Nephron (organoid): ENCODE results near the gene GKN2.

ENCODE experiments used
- H3K27ac Mint-ChIP-seq, 3 experiments: 2 replicates each; pipeline ENCODE4 v1.8.0; 2020; ENCODE audit warnings: mixed read lengths in 3 of 3, mild to moderate bottlenecking in 2 of 3, moderate library complexity in 1 of 3
- H3K27me3 Mint-ChIP-seq: 2 replicates; pipeline ENCODE4 v1.8.0; 2021; ENCODE audit warnings: low read depth, mild to moderate bottlenecking, moderate library complexity, mixed read lengths
- H3K36me3 Mint-ChIP-seq: 2 replicates; pipeline ENCODE4 v1.8.0; 2020; ENCODE audit warnings: low read depth, mixed read lengths
- H3K4me1 Mint-ChIP-seq: 2 replicates; pipeline ENCODE4 v1.8.0; 2020; ENCODE audit warnings: mixed read lengths
- H3K4me3 Mint-ChIP-seq, 3 experiments: 2 replicates each; pipeline ENCODE4 v1.8.0; 2020; ENCODE audit warnings: mild to moderate bottlenecking in 3 of 3, mixed read lengths in 3 of 3, moderate library complexity in 2 of 3
- H3K9me3 Mint-ChIP-seq: 2 replicates; pipeline ENCODE4 v1.8.0; 2020; ENCODE audit warnings: mixed read lengths
- CTCF ChIP-seq, 3 experiments: fragments of 200-600 bp; sonication (generic); IDR thresholded peaks; one replicate each; pipeline ENCODE4 v1.5.0; 2021; ENCODE audit warnings: antibody characterized with exemption in 3 of 3; ENCODE audit not compliant: unreplicated experiment in 3 of 3

Gene GKN2

DNA sequence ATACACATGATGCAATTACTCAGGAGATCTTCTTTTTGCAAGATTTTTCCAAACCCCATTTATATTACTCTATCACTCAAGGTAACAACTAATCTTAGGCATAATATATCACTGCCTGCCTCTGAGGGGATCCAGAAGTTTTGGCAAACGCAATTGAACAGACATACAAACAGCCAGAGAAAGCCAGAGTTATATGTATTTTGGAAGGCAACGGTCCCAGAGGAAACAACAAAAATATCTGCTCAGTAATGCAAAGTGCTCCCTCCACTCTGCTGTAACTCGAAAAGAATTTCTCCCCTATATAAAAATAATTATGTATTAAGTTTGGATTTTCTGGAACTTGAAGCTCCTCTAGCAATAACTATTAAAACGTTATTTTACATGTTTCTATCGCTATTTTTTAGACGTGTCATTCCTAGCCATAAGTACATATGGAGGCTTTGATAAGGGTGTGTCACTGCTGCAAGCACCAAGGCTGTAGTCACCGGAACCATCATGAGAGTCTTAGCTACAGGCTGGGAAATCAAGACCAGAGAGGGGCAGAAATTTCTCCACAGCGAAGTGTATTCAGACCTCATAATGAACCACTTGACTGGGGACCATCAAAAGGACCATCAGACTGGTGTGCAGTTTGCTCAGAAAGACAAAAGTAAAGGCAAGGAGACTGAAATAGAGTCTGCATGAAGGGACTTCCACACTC is 18.0 kb upstream of the GKN2 start:
- Mint-ChIP-seq H3K9me3 (no peaks in the 10 kb centered on the region), H3K27me3 (no peaks in the 10 kb centered on the region), H3K4me1 (peaks cover 13% of the 10 kb centered on the region), H3K27ac (peak overlapping the region in 2 of 3 experiments; percentile 6 to 19), H3K36me3 (no peaks in the 10 kb centered on the region), H3K4me3 (no peak overlapping the region)
- no peak for TF ChIP-seq CTCF (IDR thresholded peaks at IDR 0.05; ENCODE audit: unreplicated experiment in 3 of 3)

DNA sequence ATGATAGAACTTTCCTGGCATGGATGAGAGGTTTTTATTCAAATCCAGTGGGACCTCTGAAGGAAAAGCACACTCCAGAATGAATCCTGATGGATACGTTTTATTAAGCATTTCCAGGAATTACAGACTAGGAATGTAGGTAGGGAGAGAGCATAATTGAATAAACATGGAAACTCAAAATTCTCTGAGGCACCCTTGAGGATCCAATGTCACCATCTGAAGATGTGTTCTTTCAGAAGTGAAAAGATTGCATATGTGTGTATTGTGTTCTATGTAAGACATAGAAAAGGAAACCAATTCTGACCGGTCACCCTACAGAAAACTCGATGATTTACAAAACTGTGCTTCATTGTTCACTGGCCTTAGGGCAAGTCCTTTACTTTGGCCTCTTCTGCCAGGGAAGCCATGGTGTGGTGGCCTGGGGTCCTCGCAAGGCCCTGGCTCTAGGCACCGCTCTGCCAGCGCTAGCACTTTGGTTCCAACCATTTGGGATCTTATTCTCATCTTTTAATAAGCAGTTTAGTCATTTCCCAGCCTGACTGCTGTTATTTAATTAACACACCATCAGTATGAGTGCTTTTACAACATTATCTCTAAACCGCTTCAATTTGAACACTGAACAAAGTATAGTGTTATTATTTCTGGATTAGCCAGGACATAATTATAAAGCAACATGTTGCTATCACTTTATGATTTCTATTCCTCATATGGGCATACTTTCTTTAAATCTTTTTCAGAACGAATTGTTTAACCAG is 17.2 kb upstream of the GKN2 start:
- TF ChIP-seq CTCF (IDR thresholded peaks at IDR 0.05; ENCODE audit: unreplicated experiment in 3 of 3) = no peak
- Mint-ChIP-seq H3K27ac (peak overlapping the region in 2 of 3 experiments; percentile 19 to 41), H3K4me3 (no peak overlapping the region), H3K4me1 (peaks cover 13% of the 10 kb centered on the region), H3K9me3 (no peaks in the 10 kb centered on the region), H3K36me3 (no peaks in the 10 kb centered on the region), H3K27me3 (no peaks in the 10 kb centered on the region)

DNA sequence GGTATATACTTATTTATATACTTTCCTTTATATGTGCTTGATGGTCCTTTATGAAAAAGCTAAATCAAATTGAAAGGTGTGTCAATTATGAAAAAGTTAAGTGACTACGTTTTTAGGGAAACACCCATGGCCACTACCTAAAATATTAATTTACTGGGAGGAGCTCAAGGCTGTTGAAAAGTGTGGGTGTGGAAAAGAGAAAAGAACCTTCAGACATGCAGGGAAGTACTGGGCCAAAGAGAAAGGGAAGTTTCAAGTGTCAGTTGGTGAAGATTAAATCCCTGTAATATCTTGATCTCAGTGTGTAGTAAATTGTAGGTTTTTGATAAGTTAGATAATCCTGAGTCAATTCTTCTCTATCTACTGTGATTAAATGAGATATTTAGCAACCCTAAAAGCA is 15.5 kb upstream of the GKN2 start:
- peaks cover 4% of the 10 kb centered on the region for H3K9me3 Mint-ChIP-seq
- H3K4me3 Mint-ChIP-seq = no peak overlapping the region
- H3K4me1 Mint-ChIP-seq = peaks cover 13% of the 10 kb centered on the region
- no peak overlapping the region for H3K27ac Mint-ChIP-seq
- H3K36me3 Mint-ChIP-seq = no peaks in the 10 kb centered on the region
- TF ChIP-seq CTCF (IDR thresholded peaks at IDR 0.05; ENCODE audit: unreplicated experiment in 3 of 3) = no peak
- H3K27me3 Mint-ChIP-seq = no peaks in the 10 kb centered on the region

- no peaks in the 10 kb centered on the region for H3K36me3 Mint-ChIP-seq
- no peaks in the 10 kb centered on the region for H3K4me1 Mint-ChIP-seq
- H3K4me3 Mint-ChIP-seq = no peak overlapping the region
- peaks cover 4% of the 10 kb centered on the region for H3K9me3 Mint-ChIP-seq
- TF ChIP-seq CTCF (IDR thresholded peaks at IDR 0.05; ENCODE audit: unreplicated experiment in 3 of 3) = no peak
- H3K27ac Mint-ChIP-seq = no peak overlapping the region
- H3K27me3 Mint-ChIP-seq = no peaks in the 10 kb centered on the region
Measured at GRCh38 chr2:68964282-68964681, 11.6 kb upstream of the GKN2 start.

DNA sequence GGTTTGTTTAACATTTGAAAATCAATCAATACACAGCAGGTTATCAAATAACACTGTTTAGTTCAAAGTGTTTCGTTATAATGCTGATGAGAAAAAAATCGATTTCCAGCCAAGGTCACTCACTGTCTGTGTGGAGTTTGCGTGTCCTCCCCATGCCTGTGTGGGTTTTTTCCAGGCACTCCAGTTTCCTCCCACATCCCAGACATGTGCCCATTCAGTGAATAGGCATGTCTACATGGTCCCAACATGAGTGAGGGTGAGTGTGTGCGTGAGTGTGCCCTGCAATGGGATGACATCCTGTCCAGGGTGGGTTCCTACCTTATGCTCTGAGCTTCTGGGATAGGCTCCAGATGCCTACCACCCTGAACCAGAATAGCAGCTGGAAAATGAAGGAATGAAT is 8.7 kb upstream of the GKN2 start:
- Mint-ChIP-seq H3K27ac (no peak overlapping the region), H3K4me3 (no peak overlapping the region), H3K36me3 (no peaks in the 10 kb centered on the region), H3K27me3 (no peaks in the 10 kb centered on the region), H3K9me3 (peaks cover 4% of the 10 kb centered on the region), H3K4me1 (no peaks in the 10 kb centered on the region)
- TF ChIP-seq CTCF (IDR thresholded peaks at IDR 0.05; ENCODE audit: unreplicated experiment in 3 of 3) = no peak
